Measurements from ENCODE around the gene CASP9.

- TF ChIP-seq CTCF (IDR thresholded peaks at IDR 0.05), result no peak
- no peak for TF ChIP-seq POLR2A (IDR thresholded peaks at IDR 0.05)
Observed at GRCh38 chr1:15570861-15571260, 46.8 kb upstream of the CASP9 start.
